ENCODE results near the gene KDELR1. TPM values are rescaled to one million over a fixed set of nuclear protein-coding genes. Genes with fewer than 3 reads are reported as not detected.

The KDELR1 gene
- total RNA-seq, 1 experiment from 2014 or later, result 198 TPM

- Histone ChIP-seq H4K20me1 (ENCODE audit: control insufficient read depth, insufficient read depth, insufficient read length) (peaks cover 3% of the 10 kb centered on the region), H3K23me2 (ENCODE audit: insufficient read length, low read depth, low read length, poor library complexity, severe bottlenecking) (no peaks in the 10 kb centered on the region), H3T11ph (ENCODE audit: low read length) (no peak overlapping the region), H3K14ac (ENCODE audit: insufficient read depth, low read length) (no peak overlapping the region), H3K9ac (ENCODE audit: extremely low read depth, insufficient read length, low read length) (no peak overlapping the region), H3K79me2 (ENCODE audit: insufficient read depth, low read length) (no peaks in the 10 kb centered on the region), H3K27ac (ENCODE audit: insufficient read length, low read depth, low read length) (no peak overlapping the region), H2AFZ (ENCODE audit: low read length) (no peak overlapping the region), H3K9me3 (ENCODE audit: control insufficient read depth, low read depth, low read length) (no peaks in the 10 kb centered on the region), H2BK5ac (ENCODE audit: insufficient read length, low read length) (no peak overlapping the region), H3K18ac (ENCODE audit: insufficient read length, low read depth, low read length) (no peak overlapping the region), H3K56ac (ENCODE audit: insufficient read length, low read depth, low read length) (no peak overlapping the region), H4K91ac (ENCODE audit: insufficient read length, low read depth, low read length) (no peak overlapping the region), H2BK12ac (ENCODE audit: insufficient read length, low read depth, low read length) (no peak overlapping the region), H2BK20ac (ENCODE audit: low read depth, low read length, poor library complexity, severe bottlenecking) (no peak overlapping the region), H3K4me1 (ENCODE audit: insufficient read depth, low read length) (peaks cover 3% of the 10 kb centered on the region; the same call in 1 of the 2 replicates), H3K4me2 (ENCODE audit: insufficient read depth, insufficient read length, low read length) (no peak overlapping the region), H2BK15ac (ENCODE audit: low read depth, low read length) (no peak overlapping the region), H4K8ac (replicated peaks; ENCODE audit: insufficient read length, low read depth, low read length) (no peak overlapping the region), H2AK5ac (ENCODE audit: insufficient read length, low read length) (no peak overlapping the region), H3K23ac (ENCODE audit: insufficient read length, low read depth, low read length) (no peak overlapping the region), H3K79me1 (ENCODE audit: insufficient read depth, low read depth, low read length, poor library complexity, severe bottlenecking) (no peaks in the 10 kb centered on the region), H3K4ac (ENCODE audit: low read depth, low read length) (no peak overlapping the region), H3K27me3 (ENCODE audit: insufficient read depth, low read length) (no peaks in the 10 kb centered on the region), H2BK120ac (ENCODE audit: low read depth, low read length, poor library complexity, severe bottlenecking) (no peak overlapping the region), H4K5ac (ENCODE audit: insufficient read length, low read depth, low read length) (no peak overlapping the region)
- Mint-ChIP-seq H3K27ac (no peak overlapping the region), H3K27me3 (ENCODE audit: low read depth) (no peaks in the 10 kb centered on the region), H3K36me3 (ENCODE audit: insufficient read depth in 1 of 3, low read depth in 3 of 3) (peaks cover 0 to 12% (median 9%) of the 10 kb centered on the region in 3 experiments; a peak in 4 of 7 replicates), H3K4me3 (peak overlapping the region in 1 of 2 experiments; percentile 23; a peak in 1 of 5 replicates), H3K9me3 (no peaks in the 10 kb centered on the region), H3K4me1 (peaks cover 22 to 33% of the 10 kb centered on the region in 2 experiments)
- DNase-seq, result no peak
- no CpG with 5 or more reads among the region's 30 CpGs for WGBS (ENCODE audit: extremely low coverage, insufficient read length, low lambda C conversion rate)
- no peak for TF ChIP-seq CTCF (conservative IDR thresholded peaks at IDR 0.05)
These were observed 24.5 kb upstream of the KDELR1 start for GRCh38 chr19:48415806-48416221.
